ENCODE measurements around the gene GPHA2. TPM values are rescaled to one million over a fixed set of nuclear protein-coding genes. Genes with fewer than 3 reads are reported as not detected.

GPHA2 gene
- total and polyA plus RNA-seq, 12 donors: 0.67 TPM; not detected in 11

DNA sequence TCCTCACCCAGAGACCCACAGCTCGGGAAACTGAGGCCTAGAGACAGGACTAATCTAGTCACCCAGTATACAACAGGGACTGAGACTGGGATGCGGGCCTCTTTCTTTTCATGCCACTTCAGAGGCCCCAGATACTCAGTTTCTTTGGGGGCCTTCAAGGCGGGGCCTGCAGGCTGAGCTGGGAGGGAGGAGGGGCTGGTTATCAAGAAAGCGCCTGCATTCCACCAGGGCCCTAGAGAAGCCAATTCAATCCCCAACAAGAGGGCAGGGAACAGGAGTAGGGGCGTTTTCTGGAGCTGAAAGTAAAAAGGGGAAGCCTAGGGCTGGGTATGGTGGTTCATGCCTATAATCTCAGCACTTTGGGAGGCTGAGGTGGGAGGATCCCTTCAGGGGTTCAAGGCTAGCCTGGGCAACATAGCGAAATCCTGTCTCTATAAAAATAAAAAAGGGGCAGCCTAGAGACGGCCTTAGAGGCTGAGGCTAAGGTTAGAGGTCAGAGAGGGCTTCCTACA, 20.3 kb downstream of the GPHA2 start:
- H3K4me1 ChIP-seq (replicated peaks in 1 of 2): peaks cover 3 to 26% of the 10 kb centered on the region in 2 donors
- intact Hi-C loops (cut with DNase I): no loop called here
- no peak for DNase-seq
- no peaks in the 10 kb centered on the region for H3K27me3 ChIP-seq
- no peak for TF ChIP-seq POLR2A (IDR thresholded peaks at IDR 0.05)
- TF ChIP-seq, protein P1, sequence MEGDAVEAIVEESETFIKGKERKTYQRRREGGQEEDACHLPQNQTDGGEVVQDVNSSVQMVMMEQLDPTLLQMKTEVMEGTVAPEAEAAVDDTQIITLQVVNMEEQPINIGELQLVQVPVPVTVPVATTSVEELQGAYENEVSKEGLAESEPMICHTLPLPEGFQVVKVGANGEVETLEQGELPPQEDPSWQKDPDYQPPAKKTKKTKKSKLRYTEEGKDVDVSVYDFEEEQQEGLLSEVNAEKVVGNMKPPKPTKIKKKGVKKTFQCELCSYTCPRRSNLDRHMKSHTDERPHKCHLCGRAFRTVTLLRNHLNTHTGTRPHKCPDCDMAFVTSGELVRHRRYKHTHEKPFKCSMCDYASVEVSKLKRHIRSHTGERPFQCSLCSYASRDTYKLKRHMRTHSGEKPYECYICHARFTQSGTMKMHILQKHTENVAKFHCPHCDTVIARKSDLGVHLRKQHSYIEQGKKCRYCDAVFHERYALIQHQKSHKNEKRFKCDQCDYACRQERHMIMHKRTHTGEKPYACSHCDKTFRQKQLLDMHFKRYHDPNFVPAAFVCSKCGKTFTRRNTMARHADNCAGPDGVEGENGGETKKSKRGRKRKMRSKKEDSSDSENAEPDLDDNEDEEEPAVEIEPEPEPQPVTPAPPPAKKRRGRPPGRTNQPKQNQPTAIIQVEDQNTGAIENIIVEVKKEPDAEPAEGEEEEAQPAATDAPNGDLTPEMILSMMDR (IDR thresholded peaks at IDR 0.05): no peak
- H3K36me3 ChIP-seq (replicated peaks in 1 of 2): peaks cover 0 to 38% of the 10 kb centered on the region in 2 donors
- H3K4me3 ChIP-seq: peak overlapping the region in 1 of 4 donors; percentile 84
- H3K27ac ChIP-seq: peak overlapping the region in 2 of 5 donors; percentile 5 to 84
- no peaks in the 10 kb centered on the region for H3K9me3 ChIP-seq (replicated peaks in 1 of 3)
- WGBS, 4 donors: 73 to 78% (median 76%) methylated on average over 7 of the region's 7 CpGs

- Histone ChIP-seq H3K9me3 (replicated peaks in 1 of 3) (no peaks in the 10 kb centered on the region), H3K36me3 (replicated peaks in 1 of 2) (peaks cover 0 to 51% of the 10 kb centered on the region in 2 donors), H3K27me3 (no peaks in the 10 kb centered on the region), H3K4me3 (no peak overlapping the region), H3K27ac (no peak overlapping the region), H3K4me1 (replicated peaks in 1 of 2) (peaks cover 3 to 26% of the 10 kb centered on the region in 2 donors)
- no peak for TF ChIP-seq POLR2A (IDR thresholded peaks at IDR 0.05)
- TF ChIP-seq, protein P1 (IDR thresholded peaks at IDR 0.05): no peak
- no peak for DNase-seq
- 93 to 100% (median 94%) methylated on average over 9 to 17 of the region's 17 CpGs for WGBS, 4 donors
- intact Hi-C loops (cut with DNase I): no loop called here
Observed at GRCh38 chr11:64914123-64914522, 21.6 kb downstream of the GPHA2 start.

DNA sequence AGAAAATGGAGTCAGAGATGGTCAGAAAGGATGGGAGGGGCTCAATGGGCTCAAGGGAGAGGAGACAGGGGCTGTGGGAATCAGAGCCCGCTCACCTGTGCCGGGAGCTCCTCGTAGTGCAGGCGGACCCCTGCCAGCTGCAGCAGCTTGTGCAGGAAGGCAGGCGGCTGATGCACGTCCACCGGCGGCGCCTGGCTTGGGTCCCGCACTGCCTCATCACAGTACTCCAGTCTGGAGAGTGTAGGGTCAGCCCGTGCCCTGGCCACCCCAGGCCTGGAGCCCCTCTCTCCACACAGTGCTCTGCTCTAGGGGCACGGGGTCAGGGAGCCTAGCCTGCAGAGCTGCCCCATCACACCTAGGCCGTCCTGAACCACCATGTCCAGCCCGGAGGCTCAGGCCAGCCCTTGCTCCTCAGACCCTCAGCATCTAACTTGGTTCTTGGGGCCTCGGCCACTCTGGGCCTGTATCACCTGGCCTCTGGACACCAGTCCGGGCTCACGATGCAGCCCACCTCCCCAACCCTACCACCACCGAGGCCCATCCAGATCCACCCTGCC, 22.4 kb downstream of the GPHA2 start:
- no peaks in the 10 kb centered on the region for H3K9me3 ChIP-seq (replicated peaks in 1 of 3)
- no peak overlapping the region for H3K4me3 ChIP-seq
- 89 to 92% (median 90%) methylated on average over 6 to 18 of the region's 18 CpGs for whole genome bisulfite sequencing, 4 donors
- H3K4me1 ChIP-seq (replicated peaks in 1 of 2): peaks cover 3 to 22% of the 10 kb centered on the region in 2 donors
- no peaks in the 10 kb centered on the region for H3K27me3 ChIP-seq
- peaks cover 0 to 60% of the 10 kb centered on the region in 2 donors for H3K36me3 ChIP-seq (replicated peaks in 1 of 2)
- DNase-seq: no peak
- TF ChIP-seq, protein P1 (IDR thresholded peaks at IDR 0.05): no peak
- no peak for TF ChIP-seq POLR2A (IDR thresholded peaks at IDR 0.05)
- intact Hi-C loops (cut with DNase I): no loop called here
- H3K27ac ChIP-seq: no peak overlapping the region

DNA sequence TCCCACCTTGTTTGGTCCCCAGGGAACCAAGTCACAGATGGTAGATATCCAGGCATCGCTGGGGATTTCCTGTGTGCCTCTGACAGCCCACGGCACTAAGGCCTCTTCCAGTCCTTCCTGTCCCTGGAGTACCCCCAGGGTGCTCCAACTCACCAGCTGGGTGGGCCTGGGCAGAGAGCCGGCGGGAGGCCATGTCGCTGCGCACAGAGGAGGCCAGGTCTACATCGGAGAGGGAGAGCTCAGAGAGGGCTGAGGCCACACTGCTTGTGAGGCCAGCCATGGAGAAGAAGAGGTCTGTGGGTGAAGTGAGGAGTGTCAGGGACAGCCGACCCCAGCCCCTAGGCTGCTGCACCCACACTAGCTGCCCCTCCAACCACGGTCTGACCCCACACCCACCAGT, 24.0 kb downstream of the GPHA2 start:
- Histone ChIP-seq H3K27ac (no peak overlapping the region), H3K27me3 (no peaks in the 10 kb centered on the region), H3K9me3 (replicated peaks in 1 of 3) (no peaks in the 10 kb centered on the region), H3K4me3 (no peak overlapping the region), H3K36me3 (replicated peaks in 1 of 2) (peaks cover 0 to 75% of the 10 kb centered on the region in 2 donors), H3K4me1 (replicated peaks in 1 of 2) (peaks cover 0 to 15% of the 10 kb centered on the region in 2 donors)
- no peak for TF ChIP-seq POLR2A (IDR thresholded peaks at IDR 0.05)
- TF ChIP-seq, protein P1 (IDR thresholded peaks at IDR 0.05): no peak
- intact Hi-C loops (cut with DNase I): no loop called here
- no peak for DNase-seq
- WGBS, 4 donors: 86 to 94% (median 92%) methylated on average over 7 to 9 of the region's 9 CpGs
